ENCODE measurements around the gene CCL4.

DNA sequence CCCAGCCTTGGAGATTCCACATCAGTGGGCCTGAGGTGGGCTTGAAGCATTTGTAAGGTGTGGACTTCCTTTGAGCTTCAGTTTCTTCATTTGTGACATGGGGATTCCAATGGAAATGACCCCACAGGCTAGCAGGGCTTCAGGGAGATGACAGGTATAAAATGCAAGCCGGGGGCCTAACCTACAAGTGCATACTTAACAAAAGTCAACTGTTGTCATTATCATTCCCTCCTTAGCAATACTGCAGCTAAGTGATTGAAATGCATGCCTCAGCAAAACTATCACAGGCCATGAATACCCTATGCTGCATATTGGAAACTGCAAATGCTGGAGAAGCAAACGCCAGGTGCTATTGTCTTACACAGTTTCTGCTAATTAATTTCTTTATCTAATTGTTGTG, 19.8 kb downstream of the CCL4 start:
- TF ChIP-seq CTCF (IDR thresholded peaks at IDR 0.05; ENCODE audit: insufficient read depth, low read depth, low read length) (no peak), EZH2 (IDR thresholded peaks at IDR 0.05; ENCODE audit: insufficient read depth, low read length) (no peak)

Measured in astrocyte (in vitro differentiated cells and primary cell).